Hypothalamus (tissue), 51 donors: Measurements from ENCODE around the gene SPI1.
A peak's percentile ranks its signal among the peaks of the same experiment; 100 is the strongest.

Experiments
- DNase-seq, 51 donors: peaks; one replicate each; lab custom pipeline; 2025; lab: John Stamatoyannopoulos, UW

SPI1 gene

GRCh38 chr11:47407746-47408590 is 29.6 kb upstream of the SPI1 start, which contains the start of gene SLC39A13:
TSS of gene SLC39A13 (plus strand) at chr11:47408590. CDS start at chr11:47410095, 1,505 bp downstream.
- peak; percentile 53 to 96 (median 93) for DNase-seq

- DNase-seq = peak in 10 of 51 donors; percentile 19 to 66 (median 32)
Measured at GRCh38 chr11:47406896-47407745, 28.8 kb upstream of the SPI1 start.

- no peak for DNase-seq
Measured at GRCh38 chr11:47403571-47403970, 25.2 kb upstream of the SPI1 start.

- DNase-seq = no peak
Measured at GRCh38 chr11:47403135-47403534, 24.8 kb upstream of the SPI1 start.

- DNase-seq = no peak
Measured at GRCh38 chr11:47400768-47401279, 22.5 kb upstream of the SPI1 start.

- DNase-seq = peak in 2 of 51 donors; percentile 21 to 23
Measured at GRCh38 chr11:47399860-47400767, 21.8 kb upstream of the SPI1 start.

- no peak for DNase-seq
Measured at GRCh38 chr11:47398551-47398950, 20.2 kb upstream of the SPI1 start.

GRCh38 chr11:47398011-47398410 is 19.7 kb upstream of the SPI1 start:
- no peak for DNase-seq

- DNase-seq = no peak
Measured at GRCh38 chr11:47396049-47396320, 17.6 kb upstream of the SPI1 start.

GRCh38 chr11:47395223-47396048 is 17.1 kb upstream of the SPI1 start:
- peak in 1 of 51 donors; percentile 34 for DNase-seq

GRCh38 chr11:47394322-47395222 is 16.2 kb upstream of the SPI1 start:
- DNase-seq = peak in 6 of 51 donors; percentile 17 to 30 (median 22)

- no peak for DNase-seq
Measured at GRCh38 chr11:47394050-47394321, 15.6 kb upstream of the SPI1 start.

GRCh38 chr11:47393163-47394049 is 15.1 kb upstream of the SPI1 start:
- DNase-seq = peak in 3 of 51 donors; percentile 31 to 44 (median 34)

- no peak for DNase-seq
Measured at GRCh38 chr11:47392546-47393162, 14.3 kb upstream of the SPI1 start.

GRCh38 chr11:47391711-47392432 is 13.5 kb upstream of the SPI1 start:
- DNase-seq = no peak

- DNase-seq = peak in 6 of 51 donors; percentile 20 to 46 (median 28)
Measured at GRCh38 chr11:47391077-47391583, 12.8 kb upstream of the SPI1 start.
